ENCODE measurements around the gene TPST1.
A peak's percentile ranks its signal among the peaks of the same experiment; 100 is the strongest.

Gene TPST1

DNA sequence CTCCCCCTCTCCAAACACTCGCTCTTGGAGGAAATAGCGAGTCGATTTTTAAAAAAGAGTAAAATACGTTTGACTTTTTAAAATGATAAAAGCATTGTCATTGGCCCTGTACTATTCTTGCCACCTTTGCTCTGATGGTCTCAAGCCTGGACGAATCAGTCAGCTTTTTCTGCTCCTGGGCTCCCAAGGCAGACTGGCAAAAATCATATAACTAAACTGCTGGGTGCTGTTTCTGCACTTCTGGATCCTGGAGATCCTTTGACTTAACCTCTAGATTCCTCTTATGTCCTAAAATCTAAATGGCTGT lies 1.8 kb downstream of the TPST1 start:
- peaks cover 18% of the 10 kb centered on the region for H3K27me3 Mint-ChIP-seq (ENCODE audit: low read depth, poor library complexity)
- H3K27ac Mint-ChIP-seq = no peak overlapping the region
- peaks cover 29% of the 10 kb centered on the region for H3K4me1 Mint-ChIP-seq
- TF ChIP-seq, protein P1, sequence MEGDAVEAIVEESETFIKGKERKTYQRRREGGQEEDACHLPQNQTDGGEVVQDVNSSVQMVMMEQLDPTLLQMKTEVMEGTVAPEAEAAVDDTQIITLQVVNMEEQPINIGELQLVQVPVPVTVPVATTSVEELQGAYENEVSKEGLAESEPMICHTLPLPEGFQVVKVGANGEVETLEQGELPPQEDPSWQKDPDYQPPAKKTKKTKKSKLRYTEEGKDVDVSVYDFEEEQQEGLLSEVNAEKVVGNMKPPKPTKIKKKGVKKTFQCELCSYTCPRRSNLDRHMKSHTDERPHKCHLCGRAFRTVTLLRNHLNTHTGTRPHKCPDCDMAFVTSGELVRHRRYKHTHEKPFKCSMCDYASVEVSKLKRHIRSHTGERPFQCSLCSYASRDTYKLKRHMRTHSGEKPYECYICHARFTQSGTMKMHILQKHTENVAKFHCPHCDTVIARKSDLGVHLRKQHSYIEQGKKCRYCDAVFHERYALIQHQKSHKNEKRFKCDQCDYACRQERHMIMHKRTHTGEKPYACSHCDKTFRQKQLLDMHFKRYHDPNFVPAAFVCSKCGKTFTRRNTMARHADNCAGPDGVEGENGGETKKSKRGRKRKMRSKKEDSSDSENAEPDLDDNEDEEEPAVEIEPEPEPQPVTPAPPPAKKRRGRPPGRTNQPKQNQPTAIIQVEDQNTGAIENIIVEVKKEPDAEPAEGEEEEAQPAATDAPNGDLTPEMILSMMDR (IDR thresholded peaks at IDR 0.05) = no peak
- H3K9me3 Mint-ChIP-seq = no peaks in the 10 kb centered on the region
- H3K4me3 Mint-ChIP-seq = peak overlapping the region; percentile 92
- no peak for DNase-seq
- H3K36me3 Mint-ChIP-seq (ENCODE audit: low read depth) = peaks cover 20% of the 10 kb centered on the region

GRCh38 chr7:66207540-66207939 lies 2.4 kb downstream of the TPST1 start:
- H3K9me3 Mint-ChIP-seq = no peaks in the 10 kb centered on the region
- H3K27ac Mint-ChIP-seq = no peak overlapping the region
- peak overlapping the region; percentile 92 for H3K4me3 Mint-ChIP-seq
- H3K27me3 Mint-ChIP-seq (ENCODE audit: low read depth, poor library complexity) = peaks cover 11% of the 10 kb centered on the region
- TF ChIP-seq, protein P1 (IDR thresholded peaks at IDR 0.05) = no peak
- peaks cover 29% of the 10 kb centered on the region for H3K4me1 Mint-ChIP-seq
- peaks cover 20% of the 10 kb centered on the region for H3K36me3 Mint-ChIP-seq (ENCODE audit: low read depth)
- DNase-seq = no peak

DNA sequence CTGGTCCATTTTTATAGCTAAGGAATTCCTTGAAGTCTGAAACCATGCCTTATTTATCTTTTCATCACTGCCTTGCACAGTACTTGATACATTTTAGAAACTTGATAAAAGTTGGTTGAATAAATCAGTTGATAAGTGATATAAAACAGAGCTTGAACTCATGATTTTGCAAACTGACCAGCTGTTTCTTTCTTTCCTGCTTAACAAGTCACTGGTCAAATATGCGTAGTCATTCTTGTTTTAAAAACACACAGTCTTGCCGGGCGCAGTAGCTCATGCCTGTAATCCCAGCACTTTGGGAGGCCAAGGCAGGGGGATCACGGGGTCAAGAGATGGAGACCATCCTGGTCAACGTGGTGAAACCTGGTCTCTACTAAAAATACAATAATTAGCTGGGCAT lies 6.3 kb downstream of the TPST1 start:
- DNase-seq = no peak
- H3K4me3 Mint-ChIP-seq = no peak overlapping the region
- H3K36me3 Mint-ChIP-seq (ENCODE audit: low read depth) = peaks cover 40% of the 10 kb centered on the region
- H3K27ac Mint-ChIP-seq = no peak overlapping the region
- peaks cover 16% of the 10 kb centered on the region for H3K4me1 Mint-ChIP-seq
- TF ChIP-seq, protein P1 (IDR thresholded peaks at IDR 0.05) = no peak
- no peaks in the 10 kb centered on the region for H3K27me3 Mint-ChIP-seq (ENCODE audit: low read depth, poor library complexity)
- no peaks in the 10 kb centered on the region for H3K9me3 Mint-ChIP-seq

- H3K27me3 Mint-ChIP-seq (ENCODE audit: low read depth, poor library complexity) = no peaks in the 10 kb centered on the region
- TF ChIP-seq, protein P1 (IDR thresholded peaks at IDR 0.05) = no peak
- DNase-seq = no peak
- no peaks in the 10 kb centered on the region for H3K9me3 Mint-ChIP-seq
- no peak overlapping the region for H3K27ac Mint-ChIP-seq
- H3K4me1 Mint-ChIP-seq = no peaks in the 10 kb centered on the region
- no peak overlapping the region for H3K4me3 Mint-ChIP-seq
- H3K36me3 Mint-ChIP-seq (ENCODE audit: low read depth) = peaks cover 47% of the 10 kb centered on the region
Observed at GRCh38 chr7:66213637-66214036, 8.5 kb downstream of the TPST1 start.

DNA sequence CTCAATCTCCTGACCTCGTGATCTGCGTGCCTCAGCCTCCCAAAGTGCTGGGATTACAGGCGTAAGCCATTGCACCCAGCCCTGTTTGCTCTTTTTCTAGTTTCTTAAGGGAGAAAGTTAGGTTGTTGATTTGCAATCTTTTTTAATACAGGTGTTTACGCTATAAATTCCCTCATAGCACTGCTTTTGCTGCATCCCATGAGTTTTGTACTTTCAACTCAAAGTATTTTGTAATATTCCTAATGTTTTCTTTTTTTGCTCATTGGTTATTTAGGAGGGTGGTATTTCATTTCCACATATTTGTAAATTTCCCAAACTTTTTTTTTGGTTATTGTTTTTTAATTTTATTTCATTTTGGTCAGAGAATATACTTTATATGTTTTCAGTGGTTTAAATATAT lies 11.6 kb downstream of the TPST1 start:
- TF ChIP-seq, protein P1 (IDR thresholded peaks at IDR 0.05) = no peak
- Mint-ChIP-seq H3K9me3 (no peaks in the 10 kb centered on the region), H3K27me3 (ENCODE audit: low read depth, poor library complexity) (no peaks in the 10 kb centered on the region), H3K4me3 (no peak overlapping the region), H3K4me1 (no peaks in the 10 kb centered on the region), H3K36me3 (ENCODE audit: low read depth) (peaks cover 28% of the 10 kb centered on the region), H3K27ac (no peak overlapping the region)
- DNase-seq = no peak

DNA sequence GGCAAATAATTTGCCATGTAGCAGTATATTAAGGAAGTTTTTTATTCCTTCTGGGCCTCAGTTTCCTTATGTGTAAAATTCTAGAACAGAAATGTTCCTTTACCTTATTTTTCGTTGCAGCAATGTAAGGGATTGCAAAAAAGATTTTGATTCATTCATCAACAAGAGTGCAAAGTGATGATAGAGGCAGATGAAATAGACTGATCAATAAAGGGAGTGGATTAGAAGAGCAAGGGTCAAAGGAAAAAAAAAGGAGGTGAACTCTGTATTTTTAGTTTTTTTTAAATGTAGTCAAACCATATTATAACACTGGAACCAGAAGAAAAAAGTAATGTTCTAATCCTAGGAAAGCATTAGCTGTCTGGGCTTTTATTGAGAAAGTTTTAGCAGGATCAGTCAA lies 14.7 kb downstream of the TPST1 start:
- Mint-ChIP-seq H3K27me3 (ENCODE audit: low read depth, poor library complexity) (no peaks in the 10 kb centered on the region), H3K36me3 (ENCODE audit: low read depth) (peaks cover 15% of the 10 kb centered on the region), H3K4me1 (peaks cover 5% of the 10 kb centered on the region), H3K4me3 (no peak overlapping the region), H3K27ac (no peak overlapping the region), H3K9me3 (no peaks in the 10 kb centered on the region)
- TF ChIP-seq, protein P1 (IDR thresholded peaks at IDR 0.05) = no peak
- no peak for DNase-seq

Data from nephron progenitor cell (in vitro differentiated cells).